H1 (cell line): ENCODE data around the gene PLAAT2.

ENCODE experiments used
- POLR2A ChIP-seq, 2 experiments: IDR thresholded peaks; 1 replicate in 1 of 2; 2 replicates in 1 of 2; pipeline ENCODE4 v1.6.1; 2011; ENCODE audit warnings: low read depth in 2 of 2, low read length in 2 of 2, mild to moderate bottlenecking in 2 of 2; ENCODE audit errors: control extremely low read depth in 1 of 2
- TCF12 ChIP-seq: IDR thresholded peaks from 2 replicates; pipeline ENCODE4 v1.6.1; 2011; ENCODE audit warnings: low read depth, mild to moderate bottlenecking, low read length

- no peak for TF ChIP-seq POLR2A (IDR thresholded peaks at IDR 0.05; ENCODE audit: control extremely low read depth in 1 of 2, low read depth in 2 of 2, low read length in 2 of 2)
- no peak for TF ChIP-seq TCF12
Observed at GRCh38 chr11:63506876-63507275, 56.3 kb downstream of the PLAAT2 start.
